CD8-positive, alpha-beta memory T cell (primary cell): ENCODE results near the gene HS2ST1. TPM values are rescaled to one million over a fixed set of nuclear protein-coding genes. Genes with fewer than 3 reads are reported as not detected.
"Not testable (repeated sequence)": the region's sequence is repeated elsewhere in the genome, so short reads cannot be mapped to it uniquely, and the experiment has no call there.

Experiments
- CTCF ChIA-PET: fragments of 350-600 bp; sonication (Branson Sonifier 250); formaldehyde crosslinking; loops from one replicate; lab custom pipeline; 2021; ENCODE audit warnings: antibody characterized with exemption; lab: Charles Lee
- POLR2A ChIA-PET: fragments of 350-600 bp; sonication (Branson Sonifier 250); formaldehyde crosslinking; loops from one replicate; lab custom pipeline; 2021; ENCODE audit warnings: antibody characterized with exemption; lab: Charles Lee
- DNase-seq, 5 donors: peaks; one replicate each; pipeline versions ENCODE4 v3.0.0 to v3.0.0-alpha.2; 2020 to 2022; ENCODE audit warnings: mixed read lengths in 1 of 5
- H3K27ac ChIP-seq: one replicate; pipeline ENCODE4 v1.7.0; 2013; ENCODE audit warnings: low read depth, mild to moderate bottlenecking, low read length, moderate library complexity
- H3K27me3 ChIP-seq: 2 replicates; pipeline ENCODE4 v1.7.0; 2013; ENCODE audit warnings: low read length, mild to moderate bottlenecking; ENCODE audit not compliant: insufficient read depth, poor library complexity, severe bottlenecking
- H3K36me3 ChIP-seq: 2 replicates; pipeline ENCODE4 v1.7.0; 2013; ENCODE audit warnings: mild to moderate bottlenecking, low read length, moderate library complexity; ENCODE audit not compliant: insufficient read depth
- H3K4me1 ChIP-seq: 2 replicates; pipeline ENCODE4 v1.7.0; 2013; ENCODE audit warnings: mild to moderate bottlenecking, low read length, moderate library complexity; ENCODE audit not compliant: insufficient read depth
- H3K4me3 ChIP-seq: 2 replicates; pipeline ENCODE4 v1.7.0; 2013; ENCODE audit warnings: mild to moderate bottlenecking, low read length
- H3K9me3 ChIP-seq: 2 replicates; pipeline ENCODE4 v1.7.0; 2013; ENCODE audit warnings: mild to moderate bottlenecking, low read length
- H3K27ac Mint-ChIP-seq, 8 donors: one replicate each; pipeline ENCODE4 v1.8.0; 2020 to 2021; ENCODE audit warnings: mixed read lengths in 8 of 8, mild to moderate bottlenecking in 6 of 8, inconsistent platforms in 3 of 8, moderate library complexity in 3 of 8
- H3K27me3 Mint-ChIP-seq, 2 donors: one replicate each; pipeline ENCODE4 v1.8.0; 2020 to 2021; ENCODE audit warnings: mixed read lengths in 2 of 2, mild to moderate bottlenecking in 1 of 2, moderate library complexity in 1 of 2
- H3K36me3 Mint-ChIP-seq, 3 donors: one replicate each; pipeline ENCODE4 v1.8.0; 2020 to 2021; ENCODE audit warnings: mixed read lengths in 3 of 3, inconsistent platforms in 1 of 3, mild to moderate bottlenecking in 1 of 3
- H3K4me1 Mint-ChIP-seq, 3 donors: one replicate each; pipeline ENCODE4 v1.8.0; 2020 to 2021; ENCODE audit warnings: mixed read lengths in 3 of 3, inconsistent platforms in 1 of 3, mild to moderate bottlenecking in 1 of 3
- H3K4me3 Mint-ChIP-seq, 7 donors: one replicate each; pipeline ENCODE4 v1.8.0; 2020 to 2021; ENCODE audit warnings: mixed read lengths in 7 of 7, mild to moderate bottlenecking in 6 of 7, moderate library complexity in 4 of 7, inconsistent platforms in 2 of 7
- H3K9me3 Mint-ChIP-seq, 5 donors: one replicate each; pipeline ENCODE4 v1.8.0; 2020 to 2022; ENCODE audit warnings: mixed read lengths in 5 of 5, mild to moderate bottlenecking in 3 of 5, moderate library complexity in 2 of 5, inconsistent platforms in 1 of 5
- polyA plus RNA-seq: library from polyadenylated mRNA; unstranded; fragments of 300-500 nt; fragmentation: Illumina TruSeq; gene quantifications from one replicate; pipeline ENCODE4 v1.2.3, GENCODE V29; 2021
- total RNA-seq, 2 experiments: library from RNA; stranded (reverse); gene quantifications; one replicate each; pipeline ENCODE4 v1.2.3, GENCODE V29; 2021

The HS2ST1 gene
- total and polyA plus RNA-seq, 3 experiments from 2014 or later, result 8.4 to 20.2 (median 18.8) TPM

- H3K27me3 ChIP-seq, result no peaks in the 10 kb centered on the region
- Mint-ChIP-seq H3K36me3 (peaks cover 0 to 24% (median 6%) of the 10 kb centered on the region in 3 donors), H3K27me3 (no peaks in the 10 kb centered on the region), H3K9me3 (no peaks in the 10 kb centered on the region), H3K4me1 (peaks cover 30 to 58% (median 49%) of the 10 kb centered on the region in 3 donors), H3K27ac (peak overlapping the region in 1 of 8 donors; percentile 47), H3K4me3 (no peak overlapping the region)
- no peaks in the 10 kb centered on the region for H3K36me3 ChIP-seq
- CTCF ChIA-PET, result interaction anchor here (0.8 kb wide), 1 partner anchor 24 kb away, joined by 3 read pairs; no protein-coding TSS in a partner anchor
- no peak overlapping the region for H3K27ac ChIP-seq
- H3K4me3 ChIP-seq, result no peak overlapping the region
- no peaks in the 10 kb centered on the region for H3K4me1 ChIP-seq
- no peak for DNase-seq
- no peaks in the 10 kb centered on the region for H3K9me3 ChIP-seq
- POLR2A ChIA-PET, result no interaction called here
Measured at GRCh38 chr1:86887479-86888162, 26.8 kb upstream of the HS2ST1 start.

GRCh38 chr1:86888327-86888726, 26.1 kb upstream of the HS2ST1 start:
- Histone ChIP-seq H3K27me3 (no peaks in the 10 kb centered on the region), H3K27ac (no peak overlapping the region), H3K9me3 (no peaks in the 10 kb centered on the region), H3K4me3 (no peak overlapping the region), H3K4me1 (no peaks in the 10 kb centered on the region), H3K36me3 (no peaks in the 10 kb centered on the region)
- no peaks in the 10 kb centered on the region for H3K27me3 Mint-ChIP-seq
- peaks cover 28 to 57% (median 44%) of the 10 kb centered on the region in 3 donors for H3K4me1 Mint-ChIP-seq
- no peak overlapping the region for H3K4me3 Mint-ChIP-seq
- no peaks in the 10 kb centered on the region for H3K9me3 Mint-ChIP-seq
- ChIA-PET POLR2A (no interaction called here), CTCF (interaction anchor here (0.8 kb wide), 1 partner anchor 24 kb away, joined by 3 read pairs; no protein-coding TSS in a partner anchor)
- DNase-seq, result no peak
- H3K36me3 Mint-ChIP-seq, result peaks cover 0 to 22% (median 6%) of the 10 kb centered on the region in 3 donors
- no peak overlapping the region for H3K27ac Mint-ChIP-seq

GRCh38 chr1:86899401-86899800, 15.0 kb upstream of the HS2ST1 start:
- H3K36me3 ChIP-seq, CTCF ChIA-PET: not testable (repeated sequence)

GRCh38 chr1:86905875-86906274, 8.6 kb upstream of the HS2ST1 start:
- Mint-ChIP-seq H3K4me1 (peaks cover 0 to 37% (median 27%) of the 10 kb centered on the region in 3 donors), H3K36me3 (peaks cover 5 to 53% (median 18%) of the 10 kb centered on the region in 3 donors), H3K27ac (no peak overlapping the region), H3K27me3 (no peaks in the 10 kb centered on the region), H3K4me3 (no peak overlapping the region), H3K9me3 (no peaks in the 10 kb centered on the region)
- peaks cover 53% of the 10 kb centered on the region for H3K4me1 ChIP-seq
- no peaks in the 10 kb centered on the region for H3K9me3 ChIP-seq
- DNase-seq, result no peak
- ChIA-PET CTCF (no interaction called here), POLR2A (no interaction called here)
- no peak overlapping the region for H3K27ac ChIP-seq
- H3K36me3 ChIP-seq, result no peaks in the 10 kb centered on the region
- no peak overlapping the region for H3K4me3 ChIP-seq
- H3K27me3 ChIP-seq, result no peaks in the 10 kb centered on the region

More at GRCh38 chr1:86899401-86899800, 15.0 kb upstream of the HS2ST1 start:
- H3K4me1 ChIP-seq, H3K4me3 Mint-ChIP-seq, H3K4me3 ChIP-seq, DNase-seq, H3K9me3 Mint-ChIP-seq, H3K9me3 ChIP-seq, H3K27ac Mint-ChIP-seq, POLR2A ChIA-PET, H3K27ac ChIP-seq, H3K27me3 ChIP-seq, H3K27me3 Mint-ChIP-seq: not testable (repeated sequence)
- peaks cover 27 to 57% (median 35%) of the 10 kb centered on the region in 3 donors for H3K4me1 Mint-ChIP-seq
- peaks cover 0 to 52% (median 12%) of the 10 kb centered on the region in 3 donors for H3K36me3 Mint-ChIP-seq

GRCh38 chr1:86906419-86906818, 8.0 kb upstream of the HS2ST1 start:
- Mint-ChIP-seq H3K4me1 (peaks cover 0 to 42% (median 30%) of the 10 kb centered on the region in 3 donors), H3K27ac (no peak overlapping the region), H3K4me3 (no peak overlapping the region), H3K9me3 (no peaks in the 10 kb centered on the region), H3K27me3 (no peaks in the 10 kb centered on the region), H3K36me3 (peaks cover 5 to 53% (median 17%) of the 10 kb centered on the region in 3 donors)
- Histone ChIP-seq H3K9me3 (no peaks in the 10 kb centered on the region), H3K27me3 (no peaks in the 10 kb centered on the region), H3K27ac (no peak overlapping the region), H3K4me3 (no peak overlapping the region), H3K36me3 (no peaks in the 10 kb centered on the region), H3K4me1 (peaks cover 58% of the 10 kb centered on the region)
- CTCF ChIA-PET, result no interaction called here
- no peak for DNase-seq
- POLR2A ChIA-PET, result no interaction called here

GRCh38 chr1:86912281-86912900, 2.0 kb upstream of the HS2ST1 start:
- H3K4me1 ChIP-seq, result peaks cover 50% of the 10 kb centered on the region
- H3K27me3 Mint-ChIP-seq, result no peaks in the 10 kb centered on the region
- no peak overlapping the region for H3K27ac ChIP-seq
- no peaks in the 10 kb centered on the region for H3K27me3 ChIP-seq
- peak overlapping the region in 6 of 8 donors; percentile 1 to 79 (median 52) for H3K27ac Mint-ChIP-seq
- H3K9me3 Mint-ChIP-seq, result no peaks in the 10 kb centered on the region
- POLR2A ChIA-PET, result interaction anchor here (0.8 to 3.9 kb wide), 2 partner anchors 16 to 208 kb away, joined by 3 to 46 read pairs; partner anchors contain the start of gene SH3GLB1
- peaks cover 5 to 36% (median 15%) of the 10 kb centered on the region in 3 donors for H3K36me3 Mint-ChIP-seq
- H3K36me3 ChIP-seq, result no peaks in the 10 kb centered on the region
- CTCF ChIA-PET, result interaction anchor here (1.1 to 4.7 kb wide), 2 partner anchors 24 to 208 kb away, joined by 3 to 24 read pairs; partner anchors contain the start of gene SH3GLB1
- no peaks in the 10 kb centered on the region for H3K9me3 ChIP-seq
- peak overlapping the region; percentile 96 for H3K4me3 ChIP-seq
- H3K4me3 Mint-ChIP-seq, result peak overlapping the region in 2 of 7 donors; percentile 46 to 76
- peaks cover 0 to 48% (median 40%) of the 10 kb centered on the region in 3 donors for H3K4me1 Mint-ChIP-seq
- no peak for DNase-seq

- Mint-ChIP-seq H3K9me3 (no peaks in the 10 kb centered on the region), H3K27ac (no peak overlapping the region), H3K27me3 (no peaks in the 10 kb centered on the region), H3K4me3 (no peak overlapping the region), H3K36me3 (peaks cover 5 to 29% (median 13%) of the 10 kb centered on the region in 3 donors), H3K4me1 (peaks cover 0 to 45% (median 45%) of the 10 kb centered on the region in 3 donors)
- H3K4me3 ChIP-seq, result peak overlapping the region; percentile 96
- peak in 3 of 5 donors; percentile 6 to 52 (median 14) for DNase-seq
- H3K27me3 ChIP-seq, result no peaks in the 10 kb centered on the region
- ChIA-PET POLR2A (interaction anchor here (0.6 to 3.9 kb wide), 4 partner anchors 9 to 1771 kb away, joined by 3 to 46 read pairs (median 6); partner anchors contain the start of genes PKN2 and SH3GLB1), CTCF (interaction anchor here (1.3 to 4.7 kb wide), 3 partner anchors 50 to 1771 kb away, joined by 4 to 24 read pairs (median 8); partner anchors contain the start of genes PKN2 and SH3GLB1)
- H3K9me3 ChIP-seq, result no peaks in the 10 kb centered on the region
- H3K36me3 ChIP-seq, result no peaks in the 10 kb centered on the region
- H3K27ac ChIP-seq, result peak overlapping the region; percentile 91
- peaks cover 43% of the 10 kb centered on the region for H3K4me1 ChIP-seq
Measured at GRCh38 chr1:86913399-86913895, 988 bp upstream of the HS2ST1 start.
